22Rv1 (cell line): ENCODE measurements around the gene UFC1.

ENCODE experiments used
- ZFX ChIP-seq: fragments of 450-650 bp; IDR thresholded peaks from 2 replicates; pipeline ENCODE4 v1.6.1; 2017; ENCODE audit warnings: antibody characterized with exemption, borderline replicate concordance
- TF ChIP-seq, protein P1 (sequence below): fragments of 450-650 bp; IDR thresholded peaks from 2 replicates; pipeline ENCODE4 v1.5.1; 2017; ENCODE audit warnings: mild to moderate bottlenecking

DNA sequence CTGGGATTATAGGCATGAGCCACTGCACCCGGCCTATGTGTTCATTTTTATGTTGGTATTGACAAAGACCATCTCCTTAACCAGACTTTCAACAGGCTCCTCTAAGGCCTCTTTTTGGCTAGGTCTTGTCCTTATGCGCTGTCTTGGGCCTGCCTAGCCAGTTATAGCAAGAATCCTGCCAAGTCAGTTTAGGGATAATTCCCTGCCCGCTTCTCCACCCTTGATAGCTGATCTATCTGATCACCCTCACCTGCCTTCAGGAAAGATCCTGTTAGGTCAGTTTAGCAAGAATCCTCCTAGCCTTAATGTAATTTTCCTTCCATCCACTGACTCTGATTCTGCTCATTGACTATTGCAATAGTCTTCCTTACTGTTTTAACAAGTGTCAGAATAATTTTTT, 25.9 kb downstream of the UFC1 start:
- TF ChIP-seq, protein P1, sequence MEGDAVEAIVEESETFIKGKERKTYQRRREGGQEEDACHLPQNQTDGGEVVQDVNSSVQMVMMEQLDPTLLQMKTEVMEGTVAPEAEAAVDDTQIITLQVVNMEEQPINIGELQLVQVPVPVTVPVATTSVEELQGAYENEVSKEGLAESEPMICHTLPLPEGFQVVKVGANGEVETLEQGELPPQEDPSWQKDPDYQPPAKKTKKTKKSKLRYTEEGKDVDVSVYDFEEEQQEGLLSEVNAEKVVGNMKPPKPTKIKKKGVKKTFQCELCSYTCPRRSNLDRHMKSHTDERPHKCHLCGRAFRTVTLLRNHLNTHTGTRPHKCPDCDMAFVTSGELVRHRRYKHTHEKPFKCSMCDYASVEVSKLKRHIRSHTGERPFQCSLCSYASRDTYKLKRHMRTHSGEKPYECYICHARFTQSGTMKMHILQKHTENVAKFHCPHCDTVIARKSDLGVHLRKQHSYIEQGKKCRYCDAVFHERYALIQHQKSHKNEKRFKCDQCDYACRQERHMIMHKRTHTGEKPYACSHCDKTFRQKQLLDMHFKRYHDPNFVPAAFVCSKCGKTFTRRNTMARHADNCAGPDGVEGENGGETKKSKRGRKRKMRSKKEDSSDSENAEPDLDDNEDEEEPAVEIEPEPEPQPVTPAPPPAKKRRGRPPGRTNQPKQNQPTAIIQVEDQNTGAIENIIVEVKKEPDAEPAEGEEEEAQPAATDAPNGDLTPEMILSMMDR = no peak
- no peak for TF ChIP-seq ZFX
